Measurements from ENCODE around the gene PTPRT. TPM values are rescaled to one million over a fixed set of nuclear protein-coding genes. Genes with fewer than 3 reads are reported as not detected.

PTPRT gene
- total and polyA plus RNA-seq, 2 donors (not counting 1 experiment from before 2014, with no cell fraction given), result not detected

- Histone ChIP-seq H3K36me3 (ENCODE audit: control insufficient read depth, insufficient read depth, low read length) (no peaks in the 10 kb centered on the region), H2AFZ (ENCODE audit: low read length) (no peak overlapping the region), H3K4me1 (ENCODE audit: control insufficient read depth, extremely low read depth, insufficient read depth, low read length) (no peaks in the 10 kb centered on the region), H4K20me1 (ENCODE audit: control insufficient read depth, extremely low read depth, insufficient read depth, low read length) (no peaks in the 10 kb centered on the region), H3K27me3 (ENCODE audit: control insufficient read depth, insufficient read depth, low read length) (no peaks in the 10 kb centered on the region), H3K4me3 (replicated peaks in 1 of 4; ENCODE audit: control extremely low read depth in 1 of 4, insufficient read depth in 1 of 4, low read depth in 3 of 4, low read length in 4 of 4) (no peak overlapping the region), H3K4me2 (ENCODE audit: extremely low read depth, insufficient read depth, low read length) (no peak overlapping the region), H3K27ac (ENCODE audit: insufficient read depth, low read length) (no peak overlapping the region), H3K79me2 (ENCODE audit: control insufficient read depth, insufficient read depth, low read length) (no peaks in the 10 kb centered on the region), H3K9ac (ENCODE audit: insufficient read depth, low read length) (no peak overlapping the region), H3K9me3 (ENCODE audit: control insufficient read depth, insufficient read depth, low read depth, low read length) (no peaks in the 10 kb centered on the region)
- no peak for TF ChIP-seq EZH2 (IDR thresholded peaks at IDR 0.05; ENCODE audit: low read length, missing control alignments)
- TF ChIP-seq, protein P1, sequence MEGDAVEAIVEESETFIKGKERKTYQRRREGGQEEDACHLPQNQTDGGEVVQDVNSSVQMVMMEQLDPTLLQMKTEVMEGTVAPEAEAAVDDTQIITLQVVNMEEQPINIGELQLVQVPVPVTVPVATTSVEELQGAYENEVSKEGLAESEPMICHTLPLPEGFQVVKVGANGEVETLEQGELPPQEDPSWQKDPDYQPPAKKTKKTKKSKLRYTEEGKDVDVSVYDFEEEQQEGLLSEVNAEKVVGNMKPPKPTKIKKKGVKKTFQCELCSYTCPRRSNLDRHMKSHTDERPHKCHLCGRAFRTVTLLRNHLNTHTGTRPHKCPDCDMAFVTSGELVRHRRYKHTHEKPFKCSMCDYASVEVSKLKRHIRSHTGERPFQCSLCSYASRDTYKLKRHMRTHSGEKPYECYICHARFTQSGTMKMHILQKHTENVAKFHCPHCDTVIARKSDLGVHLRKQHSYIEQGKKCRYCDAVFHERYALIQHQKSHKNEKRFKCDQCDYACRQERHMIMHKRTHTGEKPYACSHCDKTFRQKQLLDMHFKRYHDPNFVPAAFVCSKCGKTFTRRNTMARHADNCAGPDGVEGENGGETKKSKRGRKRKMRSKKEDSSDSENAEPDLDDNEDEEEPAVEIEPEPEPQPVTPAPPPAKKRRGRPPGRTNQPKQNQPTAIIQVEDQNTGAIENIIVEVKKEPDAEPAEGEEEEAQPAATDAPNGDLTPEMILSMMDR (conservative IDR thresholded peaks at IDR 0.05 in 1 of 2, IDR thresholded peaks at IDR 0.05 in 1 of 2; ENCODE audit: low read depth in 1 of 2, low read length in 2 of 2), result no peak
- DNase-seq (ENCODE audit: low read depth in 2 of 2), result no peak
These were observed 1051.0 kb downstream of the PTPRT start for GRCh38 chr20:42138729-42139128.

DNA sequence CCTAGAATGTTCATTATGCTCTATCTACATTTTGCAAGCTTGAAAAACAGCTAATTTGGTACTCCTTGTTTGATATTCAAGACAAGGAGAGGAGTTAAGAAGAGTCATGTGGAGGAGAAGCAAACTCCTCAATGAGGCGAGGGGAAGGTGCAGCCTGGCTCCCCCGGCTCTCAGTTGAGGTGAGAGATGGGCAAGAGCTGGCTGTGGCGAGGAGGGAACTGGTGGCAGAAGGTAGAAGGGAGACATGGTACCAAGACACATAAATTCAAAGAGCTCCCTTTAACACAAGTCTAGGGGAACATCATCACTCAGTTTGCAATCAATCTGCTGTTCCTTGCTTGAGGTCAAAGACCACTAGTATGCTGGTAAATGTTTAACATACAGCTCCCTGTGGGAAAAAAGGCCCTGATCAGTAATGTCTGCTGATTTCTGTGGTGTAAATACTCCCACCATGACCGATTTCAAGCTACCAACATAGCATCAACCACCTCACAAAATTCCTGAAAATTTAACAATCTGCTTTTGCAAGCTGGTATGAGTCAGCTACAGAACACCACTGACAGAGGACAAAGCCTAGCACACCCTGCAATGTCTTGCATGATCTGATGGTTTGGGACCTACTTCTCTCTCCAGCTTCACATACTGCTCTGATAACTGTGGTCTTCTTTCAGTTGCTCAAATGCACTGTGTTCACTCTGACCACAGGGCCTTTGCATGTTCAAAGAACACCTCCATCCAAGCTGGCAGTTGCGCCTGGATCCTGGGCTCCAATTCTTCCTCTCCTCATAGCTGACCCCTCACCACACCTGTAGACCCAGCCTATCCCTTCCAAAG, 1055.2 kb downstream of the PTPRT start:
- TF ChIP-seq, protein P1 (conservative IDR thresholded peaks at IDR 0.05 in 1 of 2, IDR thresholded peaks at IDR 0.05 in 1 of 2; ENCODE audit: low read depth in 1 of 2, low read length in 2 of 2), result no peak
- no peak for TF ChIP-seq EZH2 (IDR thresholded peaks at IDR 0.05; ENCODE audit: low read length, missing control alignments)
- Histone ChIP-seq H2AFZ (ENCODE audit: low read length) (no peak overlapping the region), H3K9me3 (ENCODE audit: control insufficient read depth, insufficient read depth, low read depth, low read length) (no peaks in the 10 kb centered on the region), H3K27me3 (ENCODE audit: control insufficient read depth, insufficient read depth, low read length) (no peaks in the 10 kb centered on the region), H3K36me3 (ENCODE audit: control insufficient read depth, insufficient read depth, low read length) (no peaks in the 10 kb centered on the region), H3K4me3 (replicated peaks in 1 of 4; ENCODE audit: control extremely low read depth in 1 of 4, insufficient read depth in 1 of 4, low read depth in 3 of 4, low read length in 4 of 4) (no peak overlapping the region), H3K9ac (ENCODE audit: insufficient read depth, low read length) (no peak overlapping the region), H3K79me2 (ENCODE audit: control insufficient read depth, insufficient read depth, low read length) (no peaks in the 10 kb centered on the region), H3K27ac (ENCODE audit: insufficient read depth, low read length) (no peak overlapping the region), H4K20me1 (ENCODE audit: control insufficient read depth, extremely low read depth, insufficient read depth, low read length) (no peaks in the 10 kb centered on the region), H3K4me1 (ENCODE audit: control insufficient read depth, extremely low read depth, insufficient read depth, low read length) (no peaks in the 10 kb centered on the region), H3K4me2 (ENCODE audit: extremely low read depth, insufficient read depth, low read length) (no peak overlapping the region)
- DNase-seq (ENCODE audit: low read depth in 2 of 2), result no peak

- Histone ChIP-seq H3K27ac (ENCODE audit: insufficient read depth, low read length) (no peak overlapping the region), H3K27me3 (ENCODE audit: control insufficient read depth, insufficient read depth, low read length) (no peaks in the 10 kb centered on the region), H3K4me3 (replicated peaks in 1 of 4; ENCODE audit: control extremely low read depth in 1 of 4, insufficient read depth in 1 of 4, low read depth in 3 of 4, low read length in 4 of 4) (no peak overlapping the region), H3K36me3 (ENCODE audit: control insufficient read depth, insufficient read depth, low read length) (no peaks in the 10 kb centered on the region), H3K9ac (ENCODE audit: insufficient read depth, low read length) (no peak overlapping the region), H3K4me1 (ENCODE audit: control insufficient read depth, extremely low read depth, insufficient read depth, low read length) (no peaks in the 10 kb centered on the region), H3K9me3 (ENCODE audit: control insufficient read depth, insufficient read depth, low read depth, low read length) (no peaks in the 10 kb centered on the region), H4K20me1 (ENCODE audit: control insufficient read depth, extremely low read depth, insufficient read depth, low read length) (no peaks in the 10 kb centered on the region), H3K79me2 (ENCODE audit: control insufficient read depth, insufficient read depth, low read length) (no peaks in the 10 kb centered on the region), H2AFZ (ENCODE audit: low read length) (no peak overlapping the region), H3K4me2 (ENCODE audit: extremely low read depth, insufficient read depth, low read length) (no peak overlapping the region)
- TF ChIP-seq EZH2 (IDR thresholded peaks at IDR 0.05; ENCODE audit: low read length, missing control alignments), result no peak
- TF ChIP-seq, protein P1 (conservative IDR thresholded peaks at IDR 0.05 in 1 of 2, IDR thresholded peaks at IDR 0.05 in 1 of 2; ENCODE audit: low read depth in 1 of 2, low read length in 2 of 2), result no peak
- no peak for DNase-seq (ENCODE audit: low read depth in 2 of 2)
These were observed 1058.7 kb downstream of the PTPRT start for GRCh38 chr20:42130810-42131596.
